HEK293 (cell line): ENCODE data around the gene ATP8A2.

Source experiments
- CTCF ChIA-PET: fragments of 350-600 bp; formaldehyde crosslinking; extraction: SDS; loops from one replicate; lab custom pipeline; 2021; ENCODE audit warnings: antibody characterized with exemption; lab: Yijun Ruan, JAX
- POLR2A ChIA-PET: fragments of 300-600 bp; formaldehyde crosslinking; extraction: SDS; loops from one replicate; lab custom pipeline; 2020; ENCODE audit warnings: antibody characterized with exemption, inconsistent platforms; lab: Yijun Ruan, JAX
- H3K27ac ChIP-seq: fragments of 200-500 bp; sonication (Bioruptor generic); 2 replicates; pipeline ENCODE4 v1.5.1; 2014; ENCODE audit warnings: low read depth, low read length, control low read depth, inconsistent platforms; ENCODE audit errors: extremely low read depth
- H3K36me3 ChIP-seq, 2 experiments: fragments of 200-500 bp in 1 of 2; sonication (Bioruptor generic) in 1 of 2; 1 replicate in 1 of 2; 2 replicates in 1 of 2; pipeline ENCODE4 v1.5.1; 2014 to 2017; ENCODE audit warnings: inconsistent platforms in 2 of 2, low read length in 2 of 2; ENCODE audit not compliant: control insufficient read depth in 2 of 2, insufficient read depth in 1 of 2
- H3K4me1 ChIP-seq: fragments of 200-500 bp; sonication (Bioruptor generic); 2 replicates; pipeline ENCODE4 v1.5.1; 2014; ENCODE audit warnings: mild to moderate bottlenecking, low read length, inconsistent platforms; ENCODE audit not compliant: control insufficient read depth, insufficient read depth
- H3K4me3 ChIP-seq: 2 replicates; pipeline ENCODE4 v1.5.1; 2011; ENCODE audit warnings: low read depth, mild to moderate bottlenecking, control low read depth, low read length, moderate library complexity
- H3K9me3 ChIP-seq: fragments of 200-500 bp; sonication (Bioruptor generic); 2 replicates; pipeline ENCODE4 v1.5.1; 2014; ENCODE audit warnings: low read depth, low read length, inconsistent platforms; ENCODE audit not compliant: control insufficient read depth, insufficient read depth
- GLIS1 ChIP-seq: fragments of 450-650 bp; formaldehyde crosslinking; IDR thresholded peaks from 2 replicates; pipeline ENCODE4 v1.5.1; 2016; ENCODE audit warnings: missing biosample characterization, missing genetic modification characterization
- PRDM1 ChIP-seq: fragments of 450-650 bp; formaldehyde crosslinking; IDR thresholded peaks from 2 replicates; pipeline ENCODE4; 2016; ENCODE audit warnings: missing biosample characterization, missing genetic modification characterization
- SCRT2 ChIP-seq: fragments of 450-650 bp; formaldehyde crosslinking; IDR thresholded peaks from 2 replicates; pipeline ENCODE4 v1.5.1; 2016; ENCODE audit warnings: missing biosample characterization, missing genetic modification characterization
- ZFP69B ChIP-seq: fragments of 450-650 bp; formaldehyde crosslinking; IDR thresholded peaks from 2 replicates; pipeline ENCODE4 v1.5.1; 2016; ENCODE audit warnings: missing biosample characterization, missing genetic modification characterization
- ZIC2 ChIP-seq: fragments of 450-650 bp; formaldehyde crosslinking; IDR thresholded peaks from 2 replicates; pipeline ENCODE4 v1.5.1; 2016; ENCODE audit warnings: missing biosample characterization, missing genetic modification characterization
- ZNF114 ChIP-seq: fragments of 450-650 bp; formaldehyde crosslinking; IDR thresholded peaks from 2 replicates; pipeline ENCODE4 v1.5.0; 2017; ENCODE audit warnings: missing biosample characterization, missing genetic modification characterization
- ZNF132 ChIP-seq: fragments of 450-650 bp; formaldehyde crosslinking; IDR thresholded peaks from 2 replicates; pipeline ENCODE4 v1.5.1; 2017; ENCODE audit warnings: missing biosample characterization, missing genetic modification characterization, borderline replicate concordance
- ZNF677 ChIP-seq: fragments of 450-650 bp; IDR thresholded peaks from 2 replicates; pipeline ENCODE4 v1.5.0; 2018; ENCODE audit warnings: missing biosample characterization, mild to moderate bottlenecking, missing genetic modification characterization, moderate library complexity
- TF ChIP-seq, protein P1 (sequence below): fragments of 450-650 bp; formaldehyde crosslinking; IDR thresholded peaks from 2 replicates; pipeline ENCODE4 v1.5.1; 2016; ENCODE audit warnings: missing biosample characterization, missing genetic modification characterization
- TF ChIP-seq, protein P2 (sequence below): fragments of 450-650 bp; formaldehyde crosslinking; IDR thresholded peaks from 2 replicates; pipeline ENCODE4 v1.5.1; 2017; ENCODE audit warnings: missing biosample characterization, missing genetic modification characterization
- TF ChIP-seq, protein P3 (sequence below): fragments of 450-650 bp; formaldehyde crosslinking; IDR thresholded peaks from 2 replicates; pipeline ENCODE4 v1.5.1; 2016; ENCODE audit warnings: missing biosample characterization, missing genetic modification characterization
- TF ChIP-seq, protein P4 (sequence below): fragments of 450-650 bp; formaldehyde crosslinking; IDR thresholded peaks from 2 replicates; pipeline ENCODE4 v1.5.1; 2016; ENCODE audit warnings: missing biosample characterization, missing genetic modification characterization
- TF ChIP-seq, protein P5 (sequence below): fragments of 450-650 bp; IDR thresholded peaks from 2 replicates; pipeline ENCODE4 v1.5.1; 2018; ENCODE audit warnings: missing biosample characterization, missing genetic modification characterization
- TF ChIP-seq, protein P6 (sequence below): fragments of 450-650 bp; formaldehyde crosslinking; IDR thresholded peaks from 2 replicates; pipeline ENCODE4 v1.5.1; 2016; ENCODE audit warnings: missing biosample characterization, missing genetic modification characterization

ATP8A2 gene

DNA sequence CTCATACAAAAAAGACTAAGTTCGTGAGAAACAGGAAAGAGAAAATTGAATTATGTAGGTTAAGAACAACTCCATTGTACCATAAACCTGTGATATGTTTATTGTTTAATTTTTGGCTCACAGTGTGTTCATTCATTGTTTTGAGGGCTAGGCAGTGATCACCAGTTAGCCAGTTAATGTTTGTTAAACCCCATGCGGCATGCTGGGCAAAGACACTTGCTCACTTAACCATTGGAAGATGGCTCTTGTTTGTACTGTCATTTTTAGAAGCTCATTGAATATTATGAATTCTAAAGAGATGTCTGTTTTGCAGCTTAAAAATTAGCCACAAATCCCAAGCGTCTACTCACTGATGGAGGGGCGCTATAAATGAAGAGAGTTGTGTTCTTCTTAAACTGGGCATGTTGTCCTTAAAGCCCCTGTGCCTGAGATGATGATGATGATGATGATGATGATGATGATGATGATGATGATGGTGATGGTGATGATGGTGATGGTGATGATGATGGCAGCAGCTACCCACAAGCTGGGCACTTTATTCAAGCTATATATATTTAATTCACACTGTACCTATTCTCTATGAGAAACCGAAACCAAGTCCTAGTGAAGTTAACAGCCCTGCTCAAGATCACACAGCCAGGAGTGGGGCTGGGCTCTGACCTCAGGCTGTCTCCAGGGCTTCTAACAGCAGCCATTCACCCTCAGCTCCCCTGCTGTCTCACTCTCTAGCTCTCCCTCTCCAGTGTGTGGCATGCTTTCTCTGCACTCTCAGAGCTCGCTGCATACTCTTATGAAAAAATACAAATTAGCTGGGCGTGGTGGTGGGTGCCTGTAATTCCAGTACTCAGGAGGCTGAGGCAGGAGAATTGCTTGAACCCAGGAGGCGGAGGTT, 510.9 kb downstream of the ATP8A2 start:
- H3K9me3 ChIP-seq = no peaks in the 10 kb centered on the region
- no peak overlapping the region for H3K4me3 ChIP-seq
- H3K4me1 ChIP-seq = peaks cover 6% of the 10 kb centered on the region; the same call in 1 of the 2 replicates
- TF ChIP-seq, protein P1, sequence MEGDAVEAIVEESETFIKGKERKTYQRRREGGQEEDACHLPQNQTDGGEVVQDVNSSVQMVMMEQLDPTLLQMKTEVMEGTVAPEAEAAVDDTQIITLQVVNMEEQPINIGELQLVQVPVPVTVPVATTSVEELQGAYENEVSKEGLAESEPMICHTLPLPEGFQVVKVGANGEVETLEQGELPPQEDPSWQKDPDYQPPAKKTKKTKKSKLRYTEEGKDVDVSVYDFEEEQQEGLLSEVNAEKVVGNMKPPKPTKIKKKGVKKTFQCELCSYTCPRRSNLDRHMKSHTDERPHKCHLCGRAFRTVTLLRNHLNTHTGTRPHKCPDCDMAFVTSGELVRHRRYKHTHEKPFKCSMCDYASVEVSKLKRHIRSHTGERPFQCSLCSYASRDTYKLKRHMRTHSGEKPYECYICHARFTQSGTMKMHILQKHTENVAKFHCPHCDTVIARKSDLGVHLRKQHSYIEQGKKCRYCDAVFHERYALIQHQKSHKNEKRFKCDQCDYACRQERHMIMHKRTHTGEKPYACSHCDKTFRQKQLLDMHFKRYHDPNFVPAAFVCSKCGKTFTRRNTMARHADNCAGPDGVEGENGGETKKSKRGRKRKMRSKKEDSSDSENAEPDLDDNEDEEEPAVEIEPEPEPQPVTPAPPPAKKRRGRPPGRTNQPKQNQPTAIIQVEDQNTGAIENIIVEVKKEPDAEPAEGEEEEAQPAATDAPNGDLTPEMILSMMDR (tag by site-specific recombination) = no peak; the same call in 1 of the 2 replicates
- TF ChIP-seq, protein P2, sequence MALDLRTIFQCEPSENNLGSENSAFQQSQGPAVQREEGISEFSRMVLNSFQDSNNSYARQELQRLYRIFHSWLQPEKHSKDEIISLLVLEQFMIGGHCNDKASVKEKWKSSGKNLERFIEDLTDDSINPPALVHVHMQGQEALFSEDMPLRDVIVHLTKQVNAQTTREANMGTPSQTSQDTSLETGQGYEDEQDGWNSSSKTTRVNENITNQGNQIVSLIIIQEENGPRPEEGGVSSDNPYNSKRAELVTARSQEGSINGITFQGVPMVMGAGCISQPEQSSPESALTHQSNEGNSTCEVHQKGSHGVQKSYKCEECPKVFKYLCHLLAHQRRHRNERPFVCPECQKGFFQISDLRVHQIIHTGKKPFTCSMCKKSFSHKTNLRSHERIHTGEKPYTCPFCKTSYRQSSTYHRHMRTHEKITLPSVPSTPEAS = no peak
- TF ChIP-seq, protein P3, sequence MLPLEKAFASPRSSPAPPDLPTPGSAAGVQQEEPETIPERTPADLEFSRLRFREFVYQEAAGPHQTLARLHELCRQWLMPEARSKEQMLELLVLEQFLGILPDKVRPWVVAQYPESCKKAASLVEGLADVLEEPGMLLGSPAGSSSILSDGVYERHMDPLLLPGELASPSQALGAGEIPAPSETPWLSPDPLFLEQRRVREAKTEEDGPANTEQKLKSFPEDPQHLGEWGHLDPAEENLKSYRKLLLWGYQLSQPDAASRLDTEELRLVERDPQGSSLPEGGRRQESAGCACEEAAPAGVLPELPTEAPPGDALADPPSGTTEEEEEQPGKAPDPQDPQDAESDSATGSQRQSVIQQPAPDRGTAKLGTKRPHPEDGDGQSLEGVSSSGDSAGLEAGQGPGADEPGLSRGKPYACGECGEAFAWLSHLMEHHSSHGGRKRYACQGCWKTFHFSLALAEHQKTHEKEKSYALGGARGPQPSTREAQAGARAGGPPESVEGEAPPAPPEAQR (tag by site-specific recombination) = no peak
- TF ChIP-seq ZFP69B (tag by site-specific recombination) (no peak), ZIC2 (tag by site-specific recombination) (0 out of 2 replicates have a peak, but pooled peaks have one; percentile 14), GLIS1 (tag by site-specific recombination) (peak; percentile 2; the same call in 1 of the 2 replicates), ZNF132 (tag by site-specific recombination) (no peak), ZNF677 (tag by site-specific recombination) (no peak), SCRT2 (tag by site-specific recombination) (0 out of 2 replicates have a peak, but pooled peaks have one; percentile 22), ZNF114 (tag by site-specific recombination) (no peak), PRDM1 (tag by site-specific recombination) (peak; percentile 61)
- TF ChIP-seq, protein P4, sequence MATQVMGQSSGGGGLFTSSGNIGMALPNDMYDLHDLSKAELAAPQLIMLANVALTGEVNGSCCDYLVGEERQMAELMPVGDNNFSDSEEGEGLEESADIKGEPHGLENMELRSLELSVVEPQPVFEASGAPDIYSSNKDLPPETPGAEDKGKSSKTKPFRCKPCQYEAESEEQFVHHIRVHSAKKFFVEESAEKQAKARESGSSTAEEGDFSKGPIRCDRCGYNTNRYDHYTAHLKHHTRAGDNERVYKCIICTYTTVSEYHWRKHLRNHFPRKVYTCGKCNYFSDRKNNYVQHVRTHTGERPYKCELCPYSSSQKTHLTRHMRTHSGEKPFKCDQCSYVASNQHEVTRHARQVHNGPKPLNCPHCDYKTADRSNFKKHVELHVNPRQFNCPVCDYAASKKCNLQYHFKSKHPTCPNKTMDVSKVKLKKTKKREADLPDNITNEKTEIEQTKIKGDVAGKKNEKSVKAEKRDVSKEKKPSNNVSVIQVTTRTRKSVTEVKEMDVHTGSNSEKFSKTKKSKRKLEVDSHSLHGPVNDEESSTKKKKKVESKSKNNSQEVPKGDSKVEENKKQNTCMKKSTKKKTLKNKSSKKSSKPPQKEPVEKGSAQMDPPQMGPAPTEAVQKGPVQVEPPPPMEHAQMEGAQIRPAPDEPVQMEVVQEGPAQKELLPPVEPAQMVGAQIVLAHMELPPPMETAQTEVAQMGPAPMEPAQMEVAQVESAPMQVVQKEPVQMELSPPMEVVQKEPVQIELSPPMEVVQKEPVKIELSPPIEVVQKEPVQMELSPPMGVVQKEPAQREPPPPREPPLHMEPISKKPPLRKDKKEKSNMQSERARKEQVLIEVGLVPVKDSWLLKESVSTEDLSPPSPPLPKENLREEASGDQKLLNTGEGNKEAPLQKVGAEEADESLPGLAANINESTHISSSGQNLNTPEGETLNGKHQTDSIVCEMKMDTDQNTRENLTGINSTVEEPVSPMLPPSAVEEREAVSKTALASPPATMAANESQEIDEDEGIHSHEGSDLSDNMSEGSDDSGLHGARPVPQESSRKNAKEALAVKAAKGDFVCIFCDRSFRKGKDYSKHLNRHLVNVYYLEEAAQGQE (tag by site-specific recombination) = 0 out of 2 replicates have a peak, but pooled peaks have one; percentile 1
- TF ChIP-seq, protein P5, sequence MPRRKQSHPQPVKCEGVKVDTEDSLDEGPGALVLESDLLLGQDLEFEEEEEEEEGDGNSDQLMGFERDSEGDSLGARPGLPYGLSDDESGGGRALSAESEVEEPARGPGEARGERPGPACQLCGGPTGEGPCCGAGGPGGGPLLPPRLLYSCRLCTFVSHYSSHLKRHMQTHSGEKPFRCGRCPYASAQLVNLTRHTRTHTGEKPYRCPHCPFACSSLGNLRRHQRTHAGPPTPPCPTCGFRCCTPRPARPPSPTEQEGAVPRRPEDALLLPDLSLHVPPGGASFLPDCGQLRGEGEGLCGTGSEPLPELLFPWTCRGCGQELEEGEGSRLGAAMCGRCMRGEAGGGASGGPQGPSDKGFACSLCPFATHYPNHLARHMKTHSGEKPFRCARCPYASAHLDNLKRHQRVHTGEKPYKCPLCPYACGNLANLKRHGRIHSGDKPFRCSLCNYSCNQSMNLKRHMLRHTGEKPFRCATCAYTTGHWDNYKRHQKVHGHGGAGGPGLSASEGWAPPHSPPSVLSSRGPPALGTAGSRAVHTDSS (tag by site-specific recombination) = peak; percentile 99
- TF ChIP-seq, protein P6, sequence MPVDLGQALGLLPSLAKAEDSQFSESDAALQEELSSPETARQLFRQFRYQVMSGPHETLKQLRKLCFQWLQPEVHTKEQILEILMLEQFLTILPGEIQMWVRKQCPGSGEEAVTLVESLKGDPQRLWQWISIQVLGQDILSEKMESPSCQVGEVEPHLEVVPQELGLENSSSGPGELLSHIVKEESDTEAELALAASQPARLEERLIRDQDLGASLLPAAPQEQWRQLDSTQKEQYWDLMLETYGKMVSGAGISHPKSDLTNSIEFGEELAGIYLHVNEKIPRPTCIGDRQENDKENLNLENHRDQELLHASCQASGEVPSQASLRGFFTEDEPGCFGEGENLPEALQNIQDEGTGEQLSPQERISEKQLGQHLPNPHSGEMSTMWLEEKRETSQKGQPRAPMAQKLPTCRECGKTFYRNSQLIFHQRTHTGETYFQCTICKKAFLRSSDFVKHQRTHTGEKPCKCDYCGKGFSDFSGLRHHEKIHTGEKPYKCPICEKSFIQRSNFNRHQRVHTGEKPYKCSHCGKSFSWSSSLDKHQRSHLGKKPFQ (tag by site-specific recombination) = no peak
- POLR2A ChIA-PET = no interaction called here
- CTCF ChIA-PET = interaction anchor here (0.6 to 0.8 kb wide), 2 partner anchors 308 to 507 kb away, joined by 3 read pairs; no protein-coding TSS in a partner anchor
- no peak overlapping the region for H3K27ac ChIP-seq
- H3K36me3 ChIP-seq = no peaks in the 10 kb centered on the region
